DMS 273 (cell line): Measurements from ENCODE around the gene HOMEZ.
"Not testable (repeated sequence)": the region's sequence is repeated elsewhere in the genome, so short reads cannot be mapped to it uniquely, and the experiment has no call there.

Experiments used
- DNase-seq: peaks from one replicate; lab custom pipeline; 2025; ENCODE audit not compliant: unreplicated experiment; lab: John Stamatoyannopoulos, UW

The HOMEZ gene

DNA sequence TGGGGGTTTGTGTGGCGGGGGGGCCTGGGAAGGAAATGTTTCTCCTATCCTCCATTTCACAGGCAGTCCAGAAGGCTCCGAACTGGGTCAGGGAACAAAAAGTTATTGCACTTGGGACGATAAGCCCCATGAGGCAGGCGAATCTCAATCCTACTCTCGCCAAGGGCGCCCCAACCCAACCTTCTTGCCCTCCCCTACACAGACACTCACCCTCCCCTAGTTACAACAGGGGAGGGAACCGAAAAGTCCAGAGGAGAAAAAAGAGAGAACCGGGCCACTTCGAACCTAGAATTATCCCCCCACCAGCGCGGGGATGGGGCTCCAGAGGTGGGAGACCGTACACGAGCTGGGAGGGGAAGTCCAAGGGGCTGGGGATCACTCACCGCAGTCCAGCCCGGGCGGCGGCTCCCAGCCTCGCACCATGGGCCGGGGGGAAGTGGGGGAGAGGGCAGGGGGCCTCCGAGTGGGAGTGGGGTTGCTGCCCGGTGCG lies 357 bp downstream of the HOMEZ start:
- DNase-seq = peak; percentile 70

- DNase-seq = peak; percentile 70
These were observed 1.0 kb downstream of the HOMEZ start for GRCh38 chr14:23284654-23285529.

GRCh38 chr14:23281247-23281646 lies 4.7 kb downstream of the HOMEZ start:
- no peak for DNase-seq

- DNase-seq = not testable (repeated sequence)
These were observed 8.0 kb downstream of the HOMEZ start for GRCh38 chr14:23277928-23278327.

GRCh38 chr14:23277189-23277588 lies 8.7 kb downstream of the HOMEZ start:
- DNase-seq = no peak

GRCh38 chr14:23275412-23275811 lies 10.5 kb downstream of the HOMEZ start:
- DNase-seq = no peak

DNA sequence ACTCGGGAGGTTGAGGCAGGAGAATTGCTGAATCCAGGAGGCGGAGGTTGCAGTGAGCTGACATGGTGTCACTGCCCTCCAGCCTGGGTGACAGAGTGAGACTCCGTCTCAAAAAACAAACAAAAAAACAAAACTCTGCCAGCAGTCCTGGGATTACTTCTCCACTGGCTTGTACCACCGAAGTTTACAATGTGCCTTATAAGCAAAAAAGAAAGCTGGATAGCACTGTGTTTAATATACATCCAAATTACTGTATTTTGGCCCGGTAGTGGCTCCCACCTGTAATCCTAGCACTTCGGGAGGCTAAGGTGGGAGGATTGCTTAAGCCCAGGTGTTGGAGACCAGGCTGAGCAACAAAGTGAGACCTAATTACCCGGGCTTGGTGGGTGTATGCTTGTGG lies 16.7 kb downstream of the HOMEZ start:
- no peak for DNase-seq

GRCh38 chr14:23260849-23261248 lies 25.1 kb downstream of the HOMEZ start:
- not testable (repeated sequence) for DNase-seq

DNA sequence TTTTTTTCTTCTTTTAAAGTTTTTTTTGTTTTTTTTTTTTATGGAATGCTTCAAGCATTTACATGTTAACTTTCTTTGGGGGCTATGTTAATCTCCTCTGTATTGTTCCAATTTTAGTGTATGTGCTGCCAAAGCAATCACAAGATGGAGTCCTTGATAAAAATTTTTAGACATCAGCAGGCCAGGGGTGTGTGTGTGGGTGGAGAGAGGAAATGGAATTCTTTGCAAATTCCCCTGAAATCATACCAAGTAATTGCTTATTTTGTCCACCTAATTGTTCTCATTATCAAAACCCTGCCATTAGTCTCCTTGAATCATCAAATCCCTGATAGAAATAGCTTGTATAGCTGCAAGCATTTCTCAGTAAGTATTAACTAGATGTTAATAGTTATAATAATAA lies 26.5 kb downstream of the HOMEZ start:
- DNase-seq = no peak

- no peak for DNase-seq
These were observed 27.7 kb downstream of the HOMEZ start for GRCh38 chr14:23258256-23258655.

GRCh38 chr14:23252420-23253333 lies 33.3 kb downstream of the HOMEZ start:
- DNase-seq = no peak

DNA sequence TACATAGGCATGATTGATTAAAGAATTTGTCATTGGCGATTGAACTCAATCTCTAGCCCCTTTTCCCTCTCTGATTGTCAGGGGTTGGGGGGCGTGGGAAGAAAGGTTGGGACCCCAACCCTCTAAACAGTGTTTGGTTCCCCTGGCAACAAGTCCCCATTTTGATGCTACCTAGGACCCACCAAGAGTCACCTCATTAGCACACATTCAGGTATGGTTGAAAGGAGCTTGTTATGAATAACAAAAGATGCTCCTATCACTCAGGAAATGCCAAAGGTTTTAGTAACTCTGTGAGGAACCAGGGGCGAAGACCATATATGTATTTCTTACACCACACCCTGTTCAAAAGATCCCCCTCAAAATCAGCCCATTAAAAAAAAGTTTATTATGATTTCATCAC lies 33.9 kb downstream of the HOMEZ start:
- DNase-seq = no peak

- DNase-seq = no peak
These were observed 36.1 kb downstream of the HOMEZ start for GRCh38 chr14:23249824-23250223.

GRCh38 chr14:23248601-23249000 lies 37.3 kb downstream of the HOMEZ start:
- DNase-seq = no peak

GRCh38 chr14:23245282-23245681 lies 40.6 kb downstream of the HOMEZ start:
- DNase-seq = no peak

GRCh38 chr14:23243066-23243465 lies 42.9 kb downstream of the HOMEZ start:
- no peak for DNase-seq

DNA sequence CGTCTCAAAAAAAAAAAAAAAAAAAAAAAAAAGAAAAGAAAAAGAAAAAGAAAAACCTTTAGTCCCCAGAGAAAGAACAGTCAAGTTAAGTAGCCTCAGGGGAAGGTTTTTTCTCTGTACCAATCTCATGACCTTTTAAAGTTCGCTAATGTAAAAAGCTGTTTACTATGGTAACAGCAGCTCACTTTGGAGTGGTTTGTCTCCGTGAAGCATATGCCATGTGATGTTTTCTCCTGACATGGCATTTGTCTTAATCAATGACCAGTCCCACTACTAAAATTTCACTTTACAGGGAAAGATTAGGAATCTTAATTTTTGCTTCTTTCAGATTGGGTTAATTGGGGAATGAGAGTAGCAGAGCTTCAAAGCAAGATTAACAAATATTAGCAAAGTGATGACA lies 43.9 kb downstream of the HOMEZ start:
- DNase-seq = no peak

- not testable (repeated sequence) for DNase-seq
These were observed 44.7 kb downstream of the HOMEZ start for GRCh38 chr14:23241061-23241715.

DNA sequence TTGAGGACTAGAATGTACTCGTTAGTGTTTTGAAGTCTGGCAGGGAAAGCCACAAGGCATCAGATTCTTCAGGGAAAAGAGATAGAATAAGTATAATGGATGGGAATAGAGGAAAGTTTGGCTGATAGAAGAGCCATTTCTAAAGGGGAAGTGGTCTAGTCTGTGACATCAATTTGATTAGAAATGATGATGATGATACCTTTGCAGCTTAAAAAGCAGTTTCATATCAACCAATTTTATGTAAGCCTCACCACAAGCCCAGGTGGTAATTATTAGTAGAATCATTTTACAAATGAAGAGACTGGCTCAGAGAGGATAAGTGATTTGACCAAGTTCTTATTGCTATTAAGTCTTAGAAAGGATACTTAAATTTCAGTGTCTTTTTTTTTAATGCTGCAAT lies 45.3 kb downstream of the HOMEZ start:
- DNase-seq = no peak

DNA sequence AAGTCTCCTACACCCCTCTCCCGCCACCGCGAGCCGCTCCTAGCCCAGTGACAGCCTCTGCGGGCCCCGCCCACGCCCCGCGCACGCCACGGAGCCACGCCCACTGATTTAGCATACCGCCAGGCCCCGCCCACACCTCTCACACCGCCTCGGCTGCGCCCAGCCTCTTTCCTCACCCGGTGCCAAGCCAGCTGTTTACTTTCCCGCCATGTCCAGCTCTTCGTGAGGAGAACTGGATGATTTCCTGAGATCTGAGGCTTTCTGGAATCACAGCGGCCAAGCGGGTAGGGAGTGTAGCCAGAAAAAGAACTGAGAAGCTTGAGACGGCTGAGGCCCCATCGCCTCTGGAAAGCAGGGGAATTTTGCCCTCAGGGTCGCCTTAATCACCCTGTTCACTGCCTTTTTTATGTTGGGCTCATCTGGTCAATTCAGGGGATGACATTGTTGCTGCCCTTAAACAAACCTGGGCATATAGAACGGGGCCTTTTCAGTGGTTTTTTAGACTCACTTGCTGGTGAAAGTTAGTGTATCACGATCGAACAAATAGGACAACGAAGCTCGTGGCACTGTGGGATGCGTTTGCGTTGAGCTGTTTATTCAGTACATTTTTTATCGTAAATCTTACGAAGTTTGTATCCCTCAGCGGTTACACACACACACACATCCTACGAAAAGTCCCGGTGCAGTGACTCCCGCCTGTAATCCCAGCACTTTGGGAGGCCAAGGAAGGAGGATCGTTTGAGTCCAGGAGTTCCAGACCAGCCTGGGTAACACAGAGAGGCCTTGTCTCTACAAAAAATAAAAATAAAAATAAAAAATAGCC lies 47.9 kb downstream of the HOMEZ start, which contains the start of gene RNF212B:
Gene RNF212B, plus strand, starts transcription at position 165 of the 823 bp plus-strand sequence. CDS start 2,410 bp downstream, outside the sequence.
- DNase-seq = peak; percentile 97
